ENCODE results near the gene WHAMM.

WHAMM gene

GRCh38 chr15:82871358-82871757, 61.9 kb downstream of the WHAMM start:
- no peak for DNase-seq

DNA sequence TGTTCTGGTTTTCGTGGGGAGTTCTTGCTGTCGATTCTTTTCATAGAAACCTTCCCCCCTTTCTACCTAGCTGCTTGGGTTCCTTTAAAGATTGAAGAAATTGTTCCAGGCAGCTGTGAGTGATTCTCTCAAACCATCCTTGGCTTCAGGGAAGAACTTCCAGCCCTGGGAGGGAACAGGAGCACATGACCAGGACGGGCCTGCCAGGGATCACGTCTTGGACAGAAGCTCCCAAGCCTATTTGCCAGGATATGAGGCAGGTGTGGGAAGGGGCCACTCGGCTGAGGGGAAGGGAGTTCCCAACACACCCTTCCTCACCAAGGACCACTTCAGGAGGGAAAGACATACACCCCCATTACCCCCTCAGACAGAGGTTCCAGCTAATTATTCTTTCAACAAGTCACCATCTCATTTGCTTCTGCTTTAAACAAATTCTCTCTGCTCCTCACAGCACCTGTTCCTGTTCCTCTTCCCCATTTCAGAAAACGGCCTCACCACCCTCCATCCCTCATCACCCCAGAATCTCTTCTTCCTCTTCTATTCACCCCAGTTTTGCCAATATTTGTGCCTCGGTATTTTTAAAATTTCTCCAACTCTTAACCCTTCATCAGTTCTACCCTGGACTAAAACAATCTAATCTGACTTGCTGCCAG, 62.5 kb downstream of the WHAMM start:
- DNase-seq = no peak

GRCh38 chr15:82873000-82873680, 63.7 kb downstream of the WHAMM start:
- DNase-seq = no peak

DNA sequence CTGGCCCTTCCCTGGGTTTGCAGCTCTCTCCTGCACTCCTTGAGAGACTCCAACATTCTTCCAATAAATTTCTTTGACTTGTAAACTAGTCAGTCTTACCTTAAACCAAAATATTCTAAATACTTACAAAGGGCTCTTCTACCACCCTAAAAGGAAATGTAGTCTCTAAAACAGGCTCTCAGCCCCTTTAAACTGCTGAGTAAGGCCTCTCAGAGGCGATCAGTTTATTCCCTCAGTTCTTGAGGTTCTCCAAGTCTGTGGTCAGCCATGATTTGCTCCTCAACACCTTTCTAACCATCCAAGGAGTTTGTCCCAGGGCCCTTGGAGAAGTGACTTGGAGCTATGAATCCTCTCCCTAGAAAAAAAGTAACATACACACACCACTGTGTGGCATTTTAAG, 64.8 kb downstream of the WHAMM start:
- no peak for DNase-seq

GRCh38 chr15:82874961-82875360, 65.5 kb downstream of the WHAMM start:
- no peak for DNase-seq

GRCh38 chr15:82875411-82876003, 66.1 kb downstream of the WHAMM start:
- no peak for DNase-seq

DNA sequence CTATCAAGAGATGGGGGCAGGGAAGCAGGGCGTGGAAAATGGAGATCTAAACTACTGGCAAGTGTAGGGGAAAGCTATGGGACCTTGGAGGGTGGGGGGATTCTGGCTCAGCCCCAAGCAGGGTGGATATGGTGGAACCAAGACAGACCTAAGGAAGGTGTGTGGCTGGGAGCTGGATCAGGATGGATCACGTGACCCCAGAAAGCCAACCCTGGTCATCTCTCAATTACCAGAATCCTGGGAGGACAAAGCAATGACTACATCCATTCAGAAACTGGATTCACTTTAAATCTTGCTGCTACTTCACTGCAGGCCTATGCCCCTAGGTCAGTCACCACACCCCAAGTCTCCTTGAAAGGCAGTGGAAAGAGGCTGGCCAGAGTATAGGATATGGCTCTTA, 68.4 kb downstream of the WHAMM start:
- DNase-seq = no peak

GRCh38 chr15:82878325-82878724, 68.9 kb downstream of the WHAMM start:
- no peak for DNase-seq

GRCh38 chr15:82880704-82881103, 71.3 kb downstream of the WHAMM start:
- DNase-seq = no peak

GRCh38 chr15:82881747-82882146, 72.3 kb downstream of the WHAMM start:
- DNase-seq = no peak

DNA sequence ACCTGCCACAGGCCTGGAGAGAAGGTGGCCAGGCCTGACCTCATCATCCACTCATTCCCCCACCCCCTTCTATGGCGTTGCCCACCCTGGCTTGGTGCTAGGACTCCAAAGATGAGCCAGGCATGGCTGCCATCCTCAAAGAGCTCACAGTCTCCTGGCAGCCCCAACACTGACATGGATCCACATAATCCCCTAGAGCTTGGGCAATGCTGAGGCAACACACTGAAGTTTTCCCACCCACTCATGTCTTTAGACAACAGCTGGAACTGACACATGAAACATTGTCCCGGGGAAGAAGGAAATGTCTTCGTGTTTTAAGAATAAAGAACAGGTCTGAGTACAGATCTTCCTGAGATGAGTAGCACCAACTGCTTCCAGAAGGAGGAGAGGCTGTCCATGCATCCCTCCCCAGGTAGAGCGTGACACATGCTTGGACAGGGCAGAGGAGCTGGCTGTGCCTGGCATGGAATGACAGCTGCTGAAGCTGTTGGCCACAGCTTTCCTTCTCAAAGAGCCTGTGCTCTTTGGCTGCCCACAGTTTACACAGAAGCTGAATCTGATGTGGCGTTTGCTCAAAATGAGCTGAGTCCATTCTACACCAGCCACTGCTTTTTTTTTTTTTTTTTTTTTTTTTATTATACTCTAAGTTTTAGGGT, 73.0 kb downstream of the WHAMM start:
- DNase-seq = no peak
